Activated CD4-positive, alpha-beta T cell treated with anti-CD3 and anti-CD28 coated beads, Interleukin-2, amount 10 ng/mL, durations not matched to agents 24 days and 14 days (primary cell): ENCODE data around the gene GPR171. TPM values are rescaled to one million over a fixed set of nuclear protein-coding genes. Genes with fewer than 3 reads are reported as not detected.
"Not testable (repeated sequence)": the region's sequence is repeated elsewhere in the genome, so short reads cannot be mapped to it uniquely, and the experiment has no call there.

ENCODE experiments used
- DNase-seq: peaks from one replicate; pipeline ENCODE4 v3.0.0; 2022
- H3K27ac Mint-ChIP-seq: one replicate; pipeline ENCODE4 v1.8.0; 2022; ENCODE audit warnings: mild to moderate bottlenecking, mixed read lengths
- H3K27me3 Mint-ChIP-seq: one replicate; pipeline ENCODE4 v1.8.0; 2022; ENCODE audit warnings: mixed read lengths
- H3K36me3 Mint-ChIP-seq: one replicate; pipeline ENCODE4 v1.8.0; 2022; ENCODE audit warnings: low read depth, mild to moderate bottlenecking, mixed read lengths
- H3K4me1 Mint-ChIP-seq: one replicate; pipeline ENCODE4 v1.8.0; 2021; ENCODE audit warnings: mixed read lengths
- H3K4me3 Mint-ChIP-seq: one replicate; pipeline ENCODE4 v1.8.0; 2022; ENCODE audit warnings: mild to moderate bottlenecking, moderate library complexity, mixed read lengths
- H3K9me3 Mint-ChIP-seq: one replicate; pipeline ENCODE4 v1.8.0; 2021; ENCODE audit warnings: mixed read lengths
- intact Hi-C: fragments of 100-400 bp; cut with micrococcal nuclease; formaldehyde crosslinking; loops from one replicate; pipeline ENCODE4 v1.15.1; 2023
- total RNA-seq: library from RNA; stranded (reverse); gene quantifications from 2 replicates; pipeline ENCODE4 v1.2.3, GENCODE V29; 2022

Gene GPR171
- total RNA-seq, 1 donor from 2014 or later, result 164 TPM

GRCh38 chr3:151182349-151183079 lies 20.5 kb downstream of the GPR171 start:
- intact Hi-C loops, result loop anchor here (1.0 kb wide), 1 partner anchor 10 kb away; no protein-coding TSS in a partner anchor
- Mint-ChIP-seq H3K4me1 (peaks cover 43% of the 10 kb centered on the region), H3K4me3 (peak overlapping the region; percentile 39), H3K36me3 (peaks cover 2% of the 10 kb centered on the region), H3K27me3 (no peaks in the 10 kb centered on the region), H3K9me3 (no peaks in the 10 kb centered on the region), H3K27ac (peak overlapping the region; percentile 85)
- no peak for DNase-seq

- H3K36me3 Mint-ChIP-seq, result peaks cover 4% of the 10 kb centered on the region
- intact Hi-C loops, result no loop called here
- peaks cover 25% of the 10 kb centered on the region for H3K4me1 Mint-ChIP-seq
- no peak for DNase-seq
- H3K27me3 Mint-ChIP-seq, result no peaks in the 10 kb centered on the region
- H3K9me3 Mint-ChIP-seq, result peaks cover 3% of the 10 kb centered on the region
- H3K27ac Mint-ChIP-seq, result no peak overlapping the region
- no peak overlapping the region for H3K4me3 Mint-ChIP-seq
These were observed 24.7 kb downstream of the GPR171 start for GRCh38 chr3:151178208-151178845.

DNA sequence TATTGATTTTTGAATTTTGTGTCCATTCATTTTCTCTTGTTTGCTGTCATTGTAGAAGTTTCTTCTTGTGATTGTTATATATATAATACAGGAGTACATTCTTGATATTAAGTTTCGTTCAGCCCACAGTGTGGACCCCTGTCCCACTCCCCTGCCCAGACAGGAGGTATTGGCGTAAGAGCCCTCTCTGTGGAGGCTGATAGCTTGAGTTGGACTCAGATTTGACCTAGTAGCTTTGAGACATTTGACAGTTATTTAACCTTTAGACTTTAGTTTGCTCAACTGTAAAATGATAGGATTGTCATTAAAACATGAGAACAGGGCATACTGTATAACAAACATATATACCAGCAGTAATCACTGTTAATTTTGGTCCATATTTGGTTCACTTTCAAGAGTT lies 27.1 kb downstream of the GPR171 start:
- DNase-seq, result no peak
- peaks cover 34% of the 10 kb centered on the region for H3K4me1 Mint-ChIP-seq
- H3K27ac Mint-ChIP-seq, result no peak overlapping the region
- intact Hi-C loops, result no loop called here
- peaks cover 4% of the 10 kb centered on the region for H3K36me3 Mint-ChIP-seq
- H3K4me3 Mint-ChIP-seq, result no peak overlapping the region
- H3K9me3 Mint-ChIP-seq, result peaks cover 3% of the 10 kb centered on the region
- H3K27me3 Mint-ChIP-seq, result no peaks in the 10 kb centered on the region

- H3K9me3 Mint-ChIP-seq, result peaks cover 3% of the 10 kb centered on the region
- intact Hi-C loops, result no loop called here
- H3K4me3 Mint-ChIP-seq, result no peak overlapping the region
- H3K27ac Mint-ChIP-seq, result no peak overlapping the region
- no peaks in the 10 kb centered on the region for H3K27me3 Mint-ChIP-seq
- H3K36me3 Mint-ChIP-seq, result peaks cover 2% of the 10 kb centered on the region
- peaks cover 41% of the 10 kb centered on the region for H3K4me1 Mint-ChIP-seq
- DNase-seq, result no peak
These were observed 28.7 kb downstream of the GPR171 start for GRCh38 chr3:151174351-151174750.

GRCh38 chr3:151171145-151171757 lies 31.8 kb downstream of the GPR171 start:
- H3K36me3 Mint-ChIP-seq, result peaks cover 2% of the 10 kb centered on the region
- H3K27ac Mint-ChIP-seq, result peak overlapping the region; percentile 92
- H3K27me3 Mint-ChIP-seq, result peaks cover under 1% of the 10 kb centered on the region
- peaks cover 47% of the 10 kb centered on the region for H3K4me1 Mint-ChIP-seq
- intact Hi-C loops, result loop anchor here (1.0 to 2.0 kb wide), 3 partner anchors 18 to 39 kb away; no protein-coding TSS in a partner anchor
- peak; percentile 86 for DNase-seq
- peaks cover 3% of the 10 kb centered on the region for H3K9me3 Mint-ChIP-seq
- H3K4me3 Mint-ChIP-seq, result peak overlapping the region; percentile 74

DNA sequence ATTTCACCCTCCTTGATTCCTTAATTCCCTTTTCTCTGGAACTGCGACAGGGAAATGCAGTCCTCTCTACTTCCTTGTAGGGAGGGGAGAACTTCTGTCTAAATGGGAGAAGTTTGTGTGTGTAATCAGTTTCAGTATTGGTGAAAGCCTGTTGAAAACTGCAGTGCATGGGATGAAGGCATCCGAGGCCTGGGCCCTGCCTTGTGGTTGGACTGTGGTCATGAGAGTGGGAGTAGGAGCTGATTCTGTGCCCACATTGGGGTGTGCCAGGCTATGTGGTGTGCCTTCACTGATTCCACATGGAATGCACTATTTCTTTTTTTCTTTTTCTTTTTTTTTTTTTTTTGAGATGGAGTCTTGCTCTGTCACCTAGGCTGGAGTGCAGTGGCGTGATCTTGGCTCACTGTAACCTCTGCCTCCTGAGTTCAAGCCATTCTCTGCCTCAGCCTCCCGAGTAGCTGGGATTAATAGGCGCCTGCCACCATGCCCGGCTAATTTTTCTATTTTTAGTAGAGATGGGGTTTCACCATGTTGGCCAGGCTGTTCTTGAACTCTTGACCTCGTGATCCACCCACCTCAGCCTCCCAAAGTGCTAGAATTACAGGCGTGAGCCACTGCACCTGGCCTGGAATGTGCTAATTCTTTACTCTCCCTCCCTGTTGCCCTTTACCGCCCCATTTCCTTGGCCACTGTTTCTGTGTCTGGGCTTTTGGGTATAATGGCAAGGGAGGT lies 32.9 kb downstream of the GPR171 start:
- peak; percentile 80 for DNase-seq
- not testable (repeated sequence) for H3K9me3 Mint-ChIP-seq, H3K27me3 Mint-ChIP-seq, H3K36me3 Mint-ChIP-seq
- H3K4me1 Mint-ChIP-seq, result peaks cover 48% of the 10 kb centered on the region
- intact Hi-C loops, result loop anchor here (1.0 to 5.0 kb wide), 4 partner anchors 19 to 667 kb away; partner anchors contain the start of gene P2RY13
- peak overlapping the region; percentile 92 for H3K27ac Mint-ChIP-seq
- H3K4me3 Mint-ChIP-seq, result peak overlapping the region; percentile 74

DNA sequence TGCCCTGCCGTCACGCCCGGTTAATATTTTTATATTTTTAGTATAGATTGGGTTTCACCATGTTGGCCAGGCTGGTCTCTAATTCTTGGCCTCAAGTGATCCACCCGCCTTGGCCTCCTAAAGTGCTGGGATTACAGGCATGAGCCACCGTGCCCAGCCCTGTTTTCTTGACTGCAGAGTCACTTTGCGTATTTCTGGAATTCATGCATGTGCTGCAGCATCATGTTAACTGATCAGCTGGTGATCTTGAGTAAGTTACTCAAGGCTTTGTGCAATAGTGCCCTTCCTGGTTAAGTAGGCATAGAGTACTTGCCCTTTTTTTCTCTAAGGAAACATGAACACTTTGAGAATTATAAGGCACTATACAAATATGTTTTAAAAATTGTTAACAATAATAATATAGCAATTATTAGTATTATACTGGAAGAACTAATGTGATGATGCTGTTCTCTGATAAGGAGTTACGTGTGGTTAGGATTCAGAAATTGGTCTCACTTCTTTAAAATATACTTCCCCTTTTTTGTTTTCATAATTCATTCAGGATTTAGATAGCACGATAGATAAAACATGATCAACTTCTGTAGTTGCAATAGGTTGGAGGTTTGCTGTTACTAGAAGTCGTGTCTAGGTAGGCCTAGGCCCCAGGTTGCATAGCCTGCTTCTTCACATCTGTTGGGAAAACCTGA lies 33.6 kb downstream of the GPR171 start:
- Mint-ChIP-seq H3K4me3 (peak overlapping the region; percentile 44), H3K27ac (peak overlapping the region; percentile 92), H3K4me1 (peaks cover 48% of the 10 kb centered on the region), H3K27me3 (peaks cover 1% of the 10 kb centered on the region), H3K36me3 (peaks cover 2% of the 10 kb centered on the region), H3K9me3 (peaks cover 3% of the 10 kb centered on the region)
- no peak for DNase-seq
- intact Hi-C loops, result loop anchor here (5.0 kb wide), 2 partner anchors 158 to 668 kb away; partner anchors contain the start of gene P2RY13

GRCh38 chr3:151168269-151169094 lies 34.5 kb downstream of the GPR171 start:
- Mint-ChIP-seq H3K36me3 (no peaks in the 10 kb centered on the region), H3K27me3 (peaks cover 1% of the 10 kb centered on the region), H3K4me3 (no peak overlapping the region), H3K4me1 (peaks cover 41% of the 10 kb centered on the region), H3K27ac (no peak overlapping the region), H3K9me3 (no peaks in the 10 kb centered on the region)
- DNase-seq, result peak; percentile 94
- intact Hi-C loops, result loop anchor here (1.0 to 5.0 kb wide), 4 partner anchors 59 to 669 kb away; partner anchors contain the start of gene P2RY13

DNA sequence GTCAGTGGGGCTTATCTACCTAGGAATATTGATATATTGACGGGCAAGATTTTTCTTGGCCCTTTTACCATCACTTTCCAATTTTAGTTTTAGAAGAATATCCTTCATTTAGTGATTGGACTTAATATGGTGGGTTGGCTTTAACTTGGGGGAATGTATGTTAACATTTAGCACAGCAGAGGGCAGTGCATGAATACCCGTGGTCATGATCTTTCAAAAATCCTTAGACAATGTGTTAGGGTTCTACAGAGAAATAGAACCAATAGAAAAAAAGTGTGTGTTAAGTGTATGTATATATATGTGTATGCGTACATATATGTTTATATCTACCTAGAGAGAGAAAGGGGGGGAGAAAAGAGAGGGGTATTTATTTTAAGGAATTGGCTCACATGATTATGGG lies 36.9 kb downstream of the GPR171 start:
- Mint-ChIP-seq H3K4me1 (peaks cover 23% of the 10 kb centered on the region), H3K9me3 (no peaks in the 10 kb centered on the region), H3K36me3 (no peaks in the 10 kb centered on the region), H3K27me3 (peaks cover 3% of the 10 kb centered on the region), H3K27ac (no peak overlapping the region), H3K4me3 (no peak overlapping the region)
- no peak for DNase-seq
- intact Hi-C loops, result loop anchor here (5.0 kb wide), 2 partner anchors 161 to 671 kb away; partner anchors contain the start of gene P2RY13

GRCh38 chr3:151165226-151165625 lies 37.8 kb downstream of the GPR171 start:
- no peak overlapping the region for H3K27ac Mint-ChIP-seq
- DNase-seq, result no peak
- no peaks in the 10 kb centered on the region for H3K36me3 Mint-ChIP-seq
- intact Hi-C loops, result loop anchor here (5.0 kb wide), 2 partner anchors 162 to 672 kb away; partner anchors contain the start of gene P2RY13
- H3K9me3 Mint-ChIP-seq, result no peaks in the 10 kb centered on the region
- peaks cover 9% of the 10 kb centered on the region for H3K27me3 Mint-ChIP-seq
- no peak overlapping the region for H3K4me3 Mint-ChIP-seq
- peaks cover 14% of the 10 kb centered on the region for H3K4me1 Mint-ChIP-seq

GRCh38 chr3:151159806-151160205 lies 43.2 kb downstream of the GPR171 start:
- no peak overlapping the region for H3K4me3 Mint-ChIP-seq
- no peaks in the 10 kb centered on the region for H3K36me3 Mint-ChIP-seq
- no peak for DNase-seq
- intact Hi-C loops, result no loop called here
- peaks cover 18% of the 10 kb centered on the region for H3K27me3 Mint-ChIP-seq
- no peaks in the 10 kb centered on the region for H3K4me1 Mint-ChIP-seq
- no peak overlapping the region for H3K27ac Mint-ChIP-seq
- H3K9me3 Mint-ChIP-seq, result no peaks in the 10 kb centered on the region

GRCh38 chr3:151156618-151157216 lies 46.3 kb downstream of the GPR171 start:
- Mint-ChIP-seq H3K9me3 (no peaks in the 10 kb centered on the region), H3K27ac (no peak overlapping the region), H3K36me3 (no peaks in the 10 kb centered on the region), H3K27me3 (peaks cover 18% of the 10 kb centered on the region), H3K4me1 (no peaks in the 10 kb centered on the region), H3K4me3 (no peak overlapping the region)
- peak; percentile 83 for DNase-seq
- intact Hi-C loops, result loop anchor here (1.0 kb wide), 1 partner anchor 10 kb away; no protein-coding TSS in a partner anchor
